ENCODE data around the gene CEP112.
"Not testable (repeated sequence)": the region's sequence is repeated elsewhere in the genome, so short reads cannot be mapped to it uniquely, and the experiment has no call there.

The CEP112 gene

GRCh38 chr17:66184392-66184791, 7.5 kb downstream of the CEP112 start:
- H3K27me3 Mint-ChIP-seq = peaks cover 8% of the 10 kb centered on the region
- H3K27ac Mint-ChIP-seq = no peak overlapping the region
- no peak overlapping the region for H3K4me3 Mint-ChIP-seq
- ATAC-seq = no peak
- H3K9me3 Mint-ChIP-seq = peaks cover 3% of the 10 kb centered on the region
- H3K4me1 Mint-ChIP-seq = no peaks in the 10 kb centered on the region
- H3K36me3 Mint-ChIP-seq = no peaks in the 10 kb centered on the region

- ATAC-seq = no peak
- H3K4me3 Mint-ChIP-seq = no peak overlapping the region
- no peaks in the 10 kb centered on the region for H3K4me1 Mint-ChIP-seq
- H3K9me3 Mint-ChIP-seq = peaks cover 3% of the 10 kb centered on the region
- H3K27me3 Mint-ChIP-seq = peaks cover 8% of the 10 kb centered on the region
- no peaks in the 10 kb centered on the region for H3K36me3 Mint-ChIP-seq
- no peak overlapping the region for H3K27ac Mint-ChIP-seq
Measured at GRCh38 chr17:66183529-66183928, 8.4 kb downstream of the CEP112 start.

- no peaks in the 10 kb centered on the region for H3K9me3 Mint-ChIP-seq
- no peak for ATAC-seq
- H3K27me3 Mint-ChIP-seq = peaks cover 8% of the 10 kb centered on the region
- no peaks in the 10 kb centered on the region for H3K36me3 Mint-ChIP-seq
- no peaks in the 10 kb centered on the region for H3K4me1 Mint-ChIP-seq
- no peak overlapping the region for H3K27ac Mint-ChIP-seq
- no peak overlapping the region for H3K4me3 Mint-ChIP-seq
Measured at GRCh38 chr17:66178642-66179041, 13.3 kb downstream of the CEP112 start.

GRCh38 chr17:66177048-66177447, 14.9 kb downstream of the CEP112 start:
- Mint-ChIP-seq H3K9me3 (no peaks in the 10 kb centered on the region), H3K27me3 (peaks cover 7% of the 10 kb centered on the region), H3K36me3 (no peaks in the 10 kb centered on the region), H3K4me3 (no peak overlapping the region), H3K27ac (no peak overlapping the region), H3K4me1 (no peaks in the 10 kb centered on the region)
- no peak for ATAC-seq

- Mint-ChIP-seq H3K36me3 (no peaks in the 10 kb centered on the region), H3K27ac (no peak overlapping the region), H3K9me3 (no peaks in the 10 kb centered on the region), H3K4me3 (no peak overlapping the region), H3K27me3 (no peaks in the 10 kb centered on the region), H3K4me1 (no peaks in the 10 kb centered on the region)
- ATAC-seq = no peak
Measured at GRCh38 chr17:66175892-66176291, 16.0 kb downstream of the CEP112 start.

- H3K27me3 Mint-ChIP-seq = no peaks in the 10 kb centered on the region
- H3K27ac Mint-ChIP-seq = no peak overlapping the region
- H3K4me1 Mint-ChIP-seq = no peaks in the 10 kb centered on the region
- no peak overlapping the region for H3K4me3 Mint-ChIP-seq
- no peaks in the 10 kb centered on the region for H3K36me3 Mint-ChIP-seq
- ATAC-seq = no peak
- no peaks in the 10 kb centered on the region for H3K9me3 Mint-ChIP-seq
Measured at GRCh38 chr17:66172691-66173223, 19.2 kb downstream of the CEP112 start.

- Mint-ChIP-seq H3K9me3 (no peaks in the 10 kb centered on the region), H3K27ac (no peak overlapping the region), H3K27me3 (no peaks in the 10 kb centered on the region), H3K4me1 (no peaks in the 10 kb centered on the region), H3K4me3 (no peak overlapping the region), H3K36me3 (no peaks in the 10 kb centered on the region)
- no peak for ATAC-seq
Measured at GRCh38 chr17:66172144-66172543, 19.8 kb downstream of the CEP112 start.

- ATAC-seq = no peak
- H3K27ac Mint-ChIP-seq = no peak overlapping the region
- H3K4me1 Mint-ChIP-seq = no peaks in the 10 kb centered on the region
- H3K36me3 Mint-ChIP-seq = no peaks in the 10 kb centered on the region
- H3K9me3 Mint-ChIP-seq = no peaks in the 10 kb centered on the region
- no peak overlapping the region for H3K4me3 Mint-ChIP-seq
- no peaks in the 10 kb centered on the region for H3K27me3 Mint-ChIP-seq
Measured at GRCh38 chr17:66171692-66172091, 20.2 kb downstream of the CEP112 start.

GRCh38 chr17:66171172-66171571, 20.8 kb downstream of the CEP112 start:
- Mint-ChIP-seq H3K4me3 (no peak overlapping the region), H3K4me1 (no peaks in the 10 kb centered on the region), H3K9me3 (no peaks in the 10 kb centered on the region), H3K27ac (no peak overlapping the region), H3K27me3 (no peaks in the 10 kb centered on the region), H3K36me3 (no peaks in the 10 kb centered on the region)
- ATAC-seq = no peak

GRCh38 chr17:66169839-66170238, 22.1 kb downstream of the CEP112 start:
- H3K4me1 Mint-ChIP-seq = no peaks in the 10 kb centered on the region
- H3K27ac Mint-ChIP-seq = no peak overlapping the region
- no peaks in the 10 kb centered on the region for H3K27me3 Mint-ChIP-seq
- ATAC-seq = no peak
- H3K4me3 Mint-ChIP-seq = no peak overlapping the region
- H3K36me3 Mint-ChIP-seq = no peaks in the 10 kb centered on the region
- H3K9me3 Mint-ChIP-seq = no peaks in the 10 kb centered on the region

- Mint-ChIP-seq H3K27ac (no peak overlapping the region), H3K27me3 (no peaks in the 10 kb centered on the region), H3K9me3 (no peaks in the 10 kb centered on the region), H3K4me1 (no peaks in the 10 kb centered on the region), H3K4me3 (no peak overlapping the region), H3K36me3 (no peaks in the 10 kb centered on the region)
- no peak for ATAC-seq
Measured at GRCh38 chr17:66167189-66167815, 24.6 kb downstream of the CEP112 start.

GRCh38 chr17:66165537-66166123, 26.3 kb downstream of the CEP112 start:
- Mint-ChIP-seq H3K36me3 (no peaks in the 10 kb centered on the region), H3K4me3 (no peak overlapping the region), H3K9me3 (no peaks in the 10 kb centered on the region), H3K27ac (no peak overlapping the region), H3K4me1 (no peaks in the 10 kb centered on the region), H3K27me3 (no peaks in the 10 kb centered on the region)
- no peak for ATAC-seq

- not testable (repeated sequence) for H3K4me3 Mint-ChIP-seq, H3K4me1 Mint-ChIP-seq, H3K27me3 Mint-ChIP-seq, ATAC-seq, H3K27ac Mint-ChIP-seq, H3K36me3 Mint-ChIP-seq
- H3K9me3 Mint-ChIP-seq = peaks cover 15% of the 10 kb centered on the region
Measured at GRCh38 chr17:66155055-66155454, 36.9 kb downstream of the CEP112 start.

- no peaks in the 10 kb centered on the region for H3K27me3 Mint-ChIP-seq
- peaks cover 2% of the 10 kb centered on the region for H3K9me3 Mint-ChIP-seq
- H3K4me1 Mint-ChIP-seq = peaks cover 6% of the 10 kb centered on the region
- H3K4me3 Mint-ChIP-seq = no peak overlapping the region
- H3K36me3 Mint-ChIP-seq = no peaks in the 10 kb centered on the region
- no peak overlapping the region for H3K27ac Mint-ChIP-seq
- ATAC-seq = no peak
Measured at GRCh38 chr17:66152756-66153155, 39.2 kb downstream of the CEP112 start.

- H3K4me1 Mint-ChIP-seq = peaks cover 6% of the 10 kb centered on the region
- H3K36me3 Mint-ChIP-seq = no peaks in the 10 kb centered on the region
- no peak for ATAC-seq
- H3K9me3 Mint-ChIP-seq = no peaks in the 10 kb centered on the region
- no peak overlapping the region for H3K27ac Mint-ChIP-seq
- H3K4me3 Mint-ChIP-seq = no peak overlapping the region
- H3K27me3 Mint-ChIP-seq = no peaks in the 10 kb centered on the region
Measured at GRCh38 chr17:66150708-66151107, 41.2 kb downstream of the CEP112 start.

GRCh38 chr17:66149562-66149961, 42.4 kb downstream of the CEP112 start:
- ATAC-seq = no peak
- no peak overlapping the region for H3K27ac Mint-ChIP-seq
- no peak overlapping the region for H3K4me3 Mint-ChIP-seq
- no peaks in the 10 kb centered on the region for H3K9me3 Mint-ChIP-seq
- no peaks in the 10 kb centered on the region for H3K27me3 Mint-ChIP-seq
- H3K4me1 Mint-ChIP-seq = peaks cover 6% of the 10 kb centered on the region
- no peaks in the 10 kb centered on the region for H3K36me3 Mint-ChIP-seq

Data from stimulated activated memory B cell treated with anti-CD40 and anti-IgM and Interleukin-4, amounts not matched to agents 10 μg/mL and 1 μg/mL and 100 μg/mL, for 72 hours (primary cell).